Erythroblast (primary cell): Measurements from ENCODE around the gene FASTK.

Experiments
- GATA1 ChIP-seq: IDR thresholded peaks from 2 replicates; pipeline ENCODE4 v1.6.1; 2011; ENCODE audit warnings: low read depth, mild to moderate bottlenecking, control low read depth, low read length, moderate library complexity
- POLR2A ChIP-seq: IDR thresholded peaks from 2 replicates; pipeline ENCODE4 v1.6.1; 2011; ENCODE audit warnings: mild to moderate bottlenecking, low read length

DNA sequence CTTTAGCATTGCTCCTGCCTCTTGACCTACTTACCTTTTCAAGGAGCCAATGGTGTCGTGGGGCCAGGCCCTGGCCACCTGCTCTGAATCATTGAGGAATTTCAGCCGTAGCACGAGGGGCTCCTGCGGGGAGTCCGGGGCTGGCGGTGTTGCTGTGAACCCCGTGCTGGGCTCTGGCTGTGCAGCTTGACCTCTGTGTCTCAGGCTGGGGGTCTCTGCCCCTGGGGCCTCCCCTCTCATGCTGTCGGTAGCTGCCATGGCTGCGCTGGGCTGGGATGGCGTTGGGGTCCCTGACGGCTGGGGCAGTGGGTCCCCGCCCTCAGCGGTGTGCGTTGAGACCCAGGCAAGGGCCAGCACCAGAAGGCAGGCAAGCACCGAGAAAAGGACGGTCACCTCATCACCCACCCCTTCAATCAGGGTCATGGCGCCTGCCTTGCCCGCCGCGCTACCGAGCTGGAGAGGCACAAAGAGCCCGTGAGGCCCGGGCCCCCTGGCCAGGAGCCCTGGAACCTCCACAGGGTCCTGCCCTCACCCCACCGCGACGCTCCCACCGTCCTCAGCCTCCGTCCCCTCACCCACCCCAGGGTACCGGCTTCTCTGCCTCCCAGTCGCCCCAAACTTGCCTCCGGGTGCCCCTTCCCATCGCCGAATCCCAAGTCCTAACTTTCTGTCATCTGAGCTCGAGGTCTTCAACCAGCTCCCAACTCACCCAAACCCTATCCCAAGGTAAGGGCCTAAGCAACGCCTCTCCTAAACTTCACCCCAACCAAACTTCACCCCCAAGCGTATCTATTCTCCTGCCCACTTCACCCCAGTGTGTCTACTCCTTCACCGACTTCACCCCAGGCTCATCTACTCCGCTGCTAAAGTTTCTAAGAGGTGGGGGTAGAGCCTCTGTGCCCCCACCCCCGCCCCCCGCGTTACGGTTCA is 1.8 kb upstream of the FASTK start:
- no peak for TF ChIP-seq POLR2A
- TF ChIP-seq GATA1 = no peak
